OCI-LY1 (cell line): Measurements from ENCODE around the gene PKD1L1.

Source experiments
- H2AFZ ChIP-seq: fragments of 200-600 bp; sonication (generic), shearing (Covaris generic); 2 replicates; pipeline ENCODE4 v1.6.0; 2014; ENCODE audit warnings: antibody characterized with exemption, mild to moderate bottlenecking, low read length
- H3F3A ChIP-seq: fragments of 200-600 bp; sonication (generic), shearing (Covaris generic); 2 replicates; pipeline ENCODE4 v1.6.0; 2014; ENCODE audit warnings: mild to moderate bottlenecking, antibody characterized with exemption, low read length, moderate library complexity; ENCODE audit not compliant: insufficient read depth
- H3K27ac ChIP-seq: fragments of 200-600 bp; sonication (generic); 2 replicates; pipeline ENCODE4 v1.5.1; 2014; ENCODE audit warnings: low read length, mixed run types, mild to moderate bottlenecking, low read depth; ENCODE audit not compliant: poor library complexity, severe bottlenecking
- H3K27me3 ChIP-seq: fragments of 200-600 bp; sonication (generic); 2 replicates; pipeline ENCODE4 v1.6.0; 2014; ENCODE audit warnings: antibody characterized with exemption, mild to moderate bottlenecking, low read length, moderate library complexity; ENCODE audit not compliant: insufficient read depth
- H3K36me3 ChIP-seq: fragments of 200-600 bp; sonication (generic); 2 replicates; pipeline ENCODE4 v1.6.1; 2014; ENCODE audit warnings: mild to moderate bottlenecking, antibody characterized with exemption, low read length, moderate library complexity, mixed read lengths; ENCODE audit not compliant: insufficient read depth
- H3K4me1 ChIP-seq: fragments of 200-600 bp; sonication (generic); 2 replicates; pipeline ENCODE4 v1.5.1; 2014; ENCODE audit warnings: mild to moderate bottlenecking, low read length, moderate library complexity; ENCODE audit not compliant: insufficient read depth, severe bottlenecking
- H3K4me2 ChIP-seq: fragments of 200-600 bp; sonication (generic), shearing (Covaris generic); 2 replicates; pipeline ENCODE4 v1.6.1; 2014; ENCODE audit warnings: low read length
- H3K4me3 ChIP-seq: fragments of 200-600 bp; sonication (generic); 2 replicates; pipeline ENCODE4 v1.5.1; 2014; ENCODE audit warnings: low read length, low read depth, mild to moderate bottlenecking, mixed read lengths; ENCODE audit not compliant: poor library complexity, severe bottlenecking
- H3K79me2 ChIP-seq: fragments of 200-600 bp; shearing (Covaris generic); 2 replicates; pipeline ENCODE4 v1.6.1; 2016; ENCODE audit warnings: mixed run types, low read length, mixed read lengths; ENCODE audit not compliant: insufficient read depth
- H3K9ac ChIP-seq: fragments of 200-600 bp; sonication (generic), shearing (Covaris generic); 2 replicates; pipeline ENCODE4 v1.6.1; 2014; ENCODE audit warnings: mild to moderate bottlenecking, low read length, mixed read lengths
- H3K9me2 ChIP-seq: fragments of 200-600 bp; sonication (generic), shearing (Covaris generic); 2 replicates; pipeline ENCODE4 v1.6.1; 2014; ENCODE audit warnings: low read depth, mild to moderate bottlenecking, low read length, mixed read lengths
- H3K9me3 ChIP-seq: fragments of 200-600 bp; shearing (Covaris generic); 2 replicates; pipeline ENCODE4 v1.6.1; 2014; ENCODE audit warnings: low read length, mixed read lengths
- H4K20me1 ChIP-seq: fragments of 200-600 bp; sonication (generic), shearing (Covaris generic); 2 replicates; pipeline ENCODE4 v1.6.0; 2016; ENCODE audit warnings: mild to moderate bottlenecking, low read length; ENCODE audit not compliant: insufficient read depth
- EZH2 ChIP-seq: fragments of 200-600 bp; sonication (generic), shearing (Covaris generic); IDR thresholded peaks from 2 replicates; pipeline ENCODE4 v1.8.0; 2017; ENCODE audit warnings: borderline replicate concordance, mixed run types, mild to moderate bottlenecking, antibody characterized with exemption, low read length, moderate library complexity, mixed read lengths
- TF ChIP-seq, protein P1 (sequence below): fragments of 200-600 bp; sonication (generic), shearing (Covaris generic); IDR thresholded peaks from 2 replicates; pipeline ENCODE4 v1.5.1; 2017; ENCODE audit warnings: mild to moderate bottlenecking, antibody characterized with exemption, low read length, moderate library complexity, mixed read lengths

PKD1L1 gene

DNA sequence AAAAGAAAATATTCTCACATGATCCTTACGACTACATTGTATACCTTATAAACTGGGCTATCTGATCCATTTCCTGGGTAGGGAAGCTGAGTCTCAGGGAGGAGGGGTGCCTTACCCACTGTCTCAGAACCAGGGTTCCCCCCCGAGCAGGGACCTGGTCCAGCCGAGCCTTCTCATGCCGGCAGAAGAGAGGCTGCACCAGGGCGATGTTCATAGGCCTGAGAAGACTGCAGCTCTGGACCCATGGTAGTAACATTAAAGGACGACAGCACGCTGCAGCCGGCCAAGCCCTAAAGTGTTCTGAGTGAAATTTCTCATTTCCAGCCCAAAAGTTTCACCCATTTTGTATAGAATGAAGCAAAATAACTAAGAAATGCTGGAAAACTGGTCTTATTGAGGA is 203.4 kb downstream of the PKD1L1 start:
- no peak overlapping the region for H3K27ac ChIP-seq
- no peaks in the 10 kb centered on the region for H4K20me1 ChIP-seq
- H3K36me3 ChIP-seq = no peaks in the 10 kb centered on the region; the same call in 1 of the 2 replicates
- no peaks in the 10 kb centered on the region for H3F3A ChIP-seq
- H3K9me2 ChIP-seq = no peaks in the 10 kb centered on the region
- H3K79me2 ChIP-seq = no peaks in the 10 kb centered on the region
- H3K4me2 ChIP-seq = no peak overlapping the region
- H3K4me3 ChIP-seq = no peak overlapping the region
- no peak overlapping the region for H3K9ac ChIP-seq
- peaks cover 6% of the 10 kb centered on the region for H3K4me1 ChIP-seq
- H3K9me3 ChIP-seq = no peaks in the 10 kb centered on the region
- no peak for TF ChIP-seq EZH2
- TF ChIP-seq, protein P1, sequence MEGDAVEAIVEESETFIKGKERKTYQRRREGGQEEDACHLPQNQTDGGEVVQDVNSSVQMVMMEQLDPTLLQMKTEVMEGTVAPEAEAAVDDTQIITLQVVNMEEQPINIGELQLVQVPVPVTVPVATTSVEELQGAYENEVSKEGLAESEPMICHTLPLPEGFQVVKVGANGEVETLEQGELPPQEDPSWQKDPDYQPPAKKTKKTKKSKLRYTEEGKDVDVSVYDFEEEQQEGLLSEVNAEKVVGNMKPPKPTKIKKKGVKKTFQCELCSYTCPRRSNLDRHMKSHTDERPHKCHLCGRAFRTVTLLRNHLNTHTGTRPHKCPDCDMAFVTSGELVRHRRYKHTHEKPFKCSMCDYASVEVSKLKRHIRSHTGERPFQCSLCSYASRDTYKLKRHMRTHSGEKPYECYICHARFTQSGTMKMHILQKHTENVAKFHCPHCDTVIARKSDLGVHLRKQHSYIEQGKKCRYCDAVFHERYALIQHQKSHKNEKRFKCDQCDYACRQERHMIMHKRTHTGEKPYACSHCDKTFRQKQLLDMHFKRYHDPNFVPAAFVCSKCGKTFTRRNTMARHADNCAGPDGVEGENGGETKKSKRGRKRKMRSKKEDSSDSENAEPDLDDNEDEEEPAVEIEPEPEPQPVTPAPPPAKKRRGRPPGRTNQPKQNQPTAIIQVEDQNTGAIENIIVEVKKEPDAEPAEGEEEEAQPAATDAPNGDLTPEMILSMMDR = no peak
- no peaks in the 10 kb centered on the region for H3K27me3 ChIP-seq
- no peak overlapping the region for H2AFZ ChIP-seq

DNA sequence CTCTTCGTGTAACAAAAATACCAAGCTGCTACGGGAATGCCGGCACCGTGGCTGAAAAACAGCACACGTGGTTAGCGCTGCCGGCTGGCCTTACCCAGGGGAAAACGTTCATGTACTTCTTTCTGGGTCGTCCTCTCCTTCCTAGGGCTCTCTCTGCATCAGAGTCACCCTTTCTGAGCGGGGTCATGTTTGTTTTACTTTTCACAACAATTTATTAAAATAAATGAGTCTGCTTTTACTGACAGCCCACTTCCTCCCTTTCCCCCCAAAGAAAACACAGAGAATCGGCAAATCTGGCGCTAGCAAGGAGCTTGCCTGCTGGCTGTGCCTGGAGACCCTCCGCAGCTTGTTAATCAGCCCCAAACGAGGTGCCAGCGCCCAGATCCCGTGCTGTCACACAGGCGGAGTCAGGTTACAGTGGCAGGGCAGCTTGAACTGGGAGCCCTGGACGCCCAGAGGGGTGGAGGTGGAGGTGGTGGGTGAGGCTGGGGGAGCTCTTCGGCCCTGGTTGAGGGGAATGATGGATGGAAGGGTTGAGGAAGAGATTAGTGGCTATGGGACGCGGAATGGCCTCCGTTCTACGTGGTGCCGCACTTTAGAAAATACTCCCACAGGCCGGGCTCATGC is 204.2 kb downstream of the PKD1L1 start:
- H3K9ac ChIP-seq = no peak overlapping the region
- TF ChIP-seq, protein P1 = no peak
- no peak for TF ChIP-seq EZH2
- H3K79me2 ChIP-seq = no peaks in the 10 kb centered on the region
- H3K27me3 ChIP-seq = no peaks in the 10 kb centered on the region
- H3K9me3 ChIP-seq = no peaks in the 10 kb centered on the region
- H3F3A ChIP-seq = no peaks in the 10 kb centered on the region
- peaks cover 10% of the 10 kb centered on the region for H3K4me1 ChIP-seq
- no peak overlapping the region for H3K4me3 ChIP-seq
- H4K20me1 ChIP-seq = no peaks in the 10 kb centered on the region
- H2AFZ ChIP-seq = no peak overlapping the region
- no peaks in the 10 kb centered on the region; the same call in 1 of the 2 replicates for H3K36me3 ChIP-seq
- H3K9me2 ChIP-seq = no peaks in the 10 kb centered on the region
- no peak overlapping the region; the same call in 1 of the 2 replicates for H3K4me2 ChIP-seq
- H3K27ac ChIP-seq = no peak overlapping the region

DNA sequence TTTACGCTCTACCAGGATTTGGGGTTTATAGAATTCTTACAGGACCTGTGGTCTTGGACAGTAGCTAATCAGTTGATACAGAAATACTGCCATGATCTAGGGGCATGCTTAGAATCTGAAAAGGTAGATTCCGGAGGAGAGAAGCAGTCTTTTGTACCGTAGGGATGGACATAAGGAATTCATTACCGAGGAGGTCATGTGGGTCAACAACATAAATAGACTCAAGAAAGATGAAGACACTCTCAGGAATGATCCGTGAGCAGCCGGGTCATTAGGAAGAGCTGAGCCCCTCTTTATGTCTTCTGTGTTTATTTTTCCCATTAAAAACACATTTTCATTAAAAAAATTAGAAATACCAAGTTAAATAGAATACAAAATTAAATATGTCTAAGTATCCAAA is 206.3 kb downstream of the PKD1L1 start:
- Histone ChIP-seq H3K9ac (no peak overlapping the region), H3K4me2 (no peak overlapping the region), H4K20me1 (no peaks in the 10 kb centered on the region), H3K27me3 (no peaks in the 10 kb centered on the region), H3K79me2 (no peaks in the 10 kb centered on the region), H3K36me3 (no peaks in the 10 kb centered on the region; the same call in 1 of the 2 replicates), H3K9me2 (no peaks in the 10 kb centered on the region), H3F3A (no peaks in the 10 kb centered on the region), H3K4me1 (peaks cover 19% of the 10 kb centered on the region), H3K4me3 (no peak overlapping the region), H3K27ac (no peak overlapping the region), H3K9me3 (no peaks in the 10 kb centered on the region), H2AFZ (no peak overlapping the region)
- TF ChIP-seq, protein P1 = no peak
- TF ChIP-seq EZH2 = no peak
